Effector memory CD4-positive, alpha-beta T cell (primary cell): Measurements from ENCODE around the gene ARHGEF37.

Experiments
- DNase-seq, 3 donors: peaks; one replicate each; pipeline ENCODE4 v3.0.0-alpha.2; 2020
- H3K27ac ChIP-seq: 2 replicates; pipeline ENCODE4 v1.7.0; 2013; ENCODE audit warnings: mild to moderate bottlenecking, low read length, moderate library complexity; ENCODE audit not compliant: insufficient read depth, poor library complexity, severe bottlenecking
- H3K27me3 ChIP-seq: replicated peaks from 2 replicates; pipeline ENCODE4 v1.7.0; 2013; ENCODE audit warnings: mild to moderate bottlenecking, low read length; ENCODE audit not compliant: insufficient read depth, control insufficient read depth, poor library complexity, severe bottlenecking
- H3K36me3 ChIP-seq: 2 replicates; pipeline ENCODE4 v1.7.0; 2013; ENCODE audit warnings: mild to moderate bottlenecking, low read length, moderate library complexity; ENCODE audit not compliant: control insufficient read depth, insufficient read depth
- H3K4me1 ChIP-seq: 2 replicates; pipeline ENCODE4 v1.7.0; 2013; ENCODE audit warnings: low read length, mild to moderate bottlenecking; ENCODE audit not compliant: control insufficient read depth, insufficient read depth, poor library complexity, severe bottlenecking
- H3K4me3 ChIP-seq: 2 replicates; pipeline ENCODE4 v1.7.0; 2013; ENCODE audit warnings: low read length, low read depth, mild to moderate bottlenecking; ENCODE audit not compliant: insufficient read depth, poor library complexity, severe bottlenecking
- H3K9me3 ChIP-seq: 2 replicates; pipeline ENCODE4 v1.7.0; 2013; ENCODE audit warnings: mild to moderate bottlenecking, low read length, moderate library complexity; ENCODE audit not compliant: control insufficient read depth

The ARHGEF37 gene

GRCh38 chr5:149682532-149683075 is 101.3 kb downstream of the ARHGEF37 start:
- no peak overlapping the region for H3K27ac ChIP-seq
- H3K9me3 ChIP-seq, result no peaks in the 10 kb centered on the region
- no peaks in the 10 kb centered on the region for H3K36me3 ChIP-seq
- no peak for DNase-seq
- no peaks in the 10 kb centered on the region for H3K27me3 ChIP-seq
- H3K4me3 ChIP-seq, result no peak overlapping the region
- no peaks in the 10 kb centered on the region for H3K4me1 ChIP-seq

DNA sequence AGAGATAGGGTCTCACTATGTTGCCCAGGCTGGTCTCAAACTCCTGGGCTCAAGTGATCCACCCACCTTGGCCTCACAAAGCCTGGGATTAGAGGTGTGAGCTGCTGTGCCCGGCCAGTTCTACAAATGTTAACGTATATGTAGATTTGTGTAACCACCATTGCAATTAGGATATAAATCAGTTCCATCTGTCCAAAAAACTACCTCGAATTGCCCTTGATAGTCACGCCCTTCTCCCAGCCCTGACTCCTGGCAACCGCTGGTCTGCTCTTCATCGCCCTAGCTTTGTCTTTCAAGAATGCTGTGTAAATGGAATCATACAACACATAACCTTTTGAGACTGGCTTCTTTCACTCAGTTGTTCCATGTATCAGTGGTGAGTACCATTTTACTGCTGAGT is 102.7 kb downstream of the ARHGEF37 start:
- Histone ChIP-seq H3K27ac (no peak overlapping the region), H3K4me3 (no peak overlapping the region), H3K27me3 (no peaks in the 10 kb centered on the region), H3K4me1 (no peaks in the 10 kb centered on the region), H3K9me3 (no peaks in the 10 kb centered on the region), H3K36me3 (no peaks in the 10 kb centered on the region)
- DNase-seq, result no peak

DNA sequence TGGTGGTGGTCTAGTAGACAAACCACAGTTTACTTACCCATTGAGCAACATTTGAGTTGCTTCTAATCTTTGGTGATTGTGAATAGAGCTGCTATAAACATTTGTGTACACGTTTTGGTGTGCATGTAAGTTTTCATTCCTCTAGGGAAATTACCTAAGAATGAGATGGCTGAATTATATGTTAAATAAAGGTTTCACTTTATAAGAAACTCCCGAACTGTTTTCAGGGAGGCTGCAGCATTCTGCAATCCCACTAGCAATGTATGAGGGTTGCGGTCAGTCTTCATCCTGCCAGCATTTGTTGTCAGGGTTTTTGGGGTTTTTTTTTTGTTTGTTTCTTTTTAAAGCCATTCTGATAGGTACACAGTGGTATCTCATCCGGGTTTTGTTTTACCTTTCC is 103.1 kb downstream of the ARHGEF37 start:
- Histone ChIP-seq H3K27me3 (peaks cover 2% of the 10 kb centered on the region), H3K9me3 (no peaks in the 10 kb centered on the region), H3K4me3 (no peak overlapping the region), H3K27ac (no peak overlapping the region), H3K4me1 (no peaks in the 10 kb centered on the region), H3K36me3 (no peaks in the 10 kb centered on the region)
- DNase-seq, result no peak
